ENCODE data around the gene TRAPPC3L.

DNA sequence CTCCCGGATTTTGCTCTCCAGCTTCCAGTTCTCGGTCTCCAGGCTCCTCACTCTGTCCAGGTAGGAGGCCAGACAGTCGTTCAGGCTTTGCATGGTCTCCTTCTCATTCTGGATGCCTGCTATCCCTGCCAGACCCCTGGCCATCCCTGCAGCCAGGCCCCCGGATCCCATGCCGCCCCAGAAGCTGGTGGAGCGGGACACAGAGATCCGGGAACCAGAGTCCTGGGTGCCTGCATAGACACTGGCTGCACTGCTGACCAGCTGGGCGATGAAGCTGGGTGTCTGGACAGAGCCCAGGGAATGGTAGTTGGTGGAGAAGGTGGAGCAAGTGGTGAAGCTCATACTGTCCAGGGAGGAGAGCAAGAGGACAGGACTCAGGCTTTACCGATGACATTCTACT is 87.2 kb downstream of the TRAPPC3L start:
- TF ChIP-seq, protein P1, sequence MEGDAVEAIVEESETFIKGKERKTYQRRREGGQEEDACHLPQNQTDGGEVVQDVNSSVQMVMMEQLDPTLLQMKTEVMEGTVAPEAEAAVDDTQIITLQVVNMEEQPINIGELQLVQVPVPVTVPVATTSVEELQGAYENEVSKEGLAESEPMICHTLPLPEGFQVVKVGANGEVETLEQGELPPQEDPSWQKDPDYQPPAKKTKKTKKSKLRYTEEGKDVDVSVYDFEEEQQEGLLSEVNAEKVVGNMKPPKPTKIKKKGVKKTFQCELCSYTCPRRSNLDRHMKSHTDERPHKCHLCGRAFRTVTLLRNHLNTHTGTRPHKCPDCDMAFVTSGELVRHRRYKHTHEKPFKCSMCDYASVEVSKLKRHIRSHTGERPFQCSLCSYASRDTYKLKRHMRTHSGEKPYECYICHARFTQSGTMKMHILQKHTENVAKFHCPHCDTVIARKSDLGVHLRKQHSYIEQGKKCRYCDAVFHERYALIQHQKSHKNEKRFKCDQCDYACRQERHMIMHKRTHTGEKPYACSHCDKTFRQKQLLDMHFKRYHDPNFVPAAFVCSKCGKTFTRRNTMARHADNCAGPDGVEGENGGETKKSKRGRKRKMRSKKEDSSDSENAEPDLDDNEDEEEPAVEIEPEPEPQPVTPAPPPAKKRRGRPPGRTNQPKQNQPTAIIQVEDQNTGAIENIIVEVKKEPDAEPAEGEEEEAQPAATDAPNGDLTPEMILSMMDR (IDR thresholded peaks at IDR 0.05; ENCODE audit: low read depth, low read length), result no peak
- TF ChIP-seq EZH2phosphoT487 (IDR thresholded peaks at IDR 0.05; ENCODE audit: low read depth), result no peak
